Fibroblast of peridontal ligament (primary cell): ENCODE measurements around the gene TYROBP.
"Not testable (repeated sequence)": the region's sequence is repeated elsewhere in the genome, so short reads cannot be mapped to it uniquely, and the experiment has no call there.

ENCODE experiments used
- DNase-seq: peaks from one replicate; pipeline ENCODE4 v3.0.0-alpha.2; 2010; ENCODE audit errors: extremely low read depth

The TYROBP gene

GRCh38 chr19:35931874-35932202, 23.7 kb upstream of the TYROBP start:
- DNase-seq, result no peak

- peak; percentile 99 for DNase-seq
Observed at GRCh38 chr19:35931161-35931873, 23.2 kb upstream of the TYROBP start.

- no peak for DNase-seq
Observed at GRCh38 chr19:35929876-35930275, 21.8 kb upstream of the TYROBP start.

- no peak for DNase-seq
Observed at GRCh38 chr19:35928507-35928906, 20.4 kb upstream of the TYROBP start.

- DNase-seq, result no peak
Observed at GRCh38 chr19:35925501-35925900, 17.4 kb upstream of the TYROBP start.

- DNase-seq, result no peak
Observed at GRCh38 chr19:35921012-35921411, 12.9 kb upstream of the TYROBP start.

- no peak for DNase-seq
Observed at GRCh38 chr19:35919306-35919705, 11.2 kb upstream of the TYROBP start.

GRCh38 chr19:35915443-35915842, 7.3 kb upstream of the TYROBP start:
- DNase-seq, result no peak

GRCh38 chr19:35913589-35913988, 5.5 kb upstream of the TYROBP start:
- DNase-seq, result no peak

GRCh38 chr19:35911790-35912189, 3.7 kb upstream of the TYROBP start:
- no peak for DNase-seq

GRCh38 chr19:35911173-35911572, 3.1 kb upstream of the TYROBP start:
- DNase-seq, result no peak

- not testable (repeated sequence) for DNase-seq
Observed at GRCh38 chr19:35910355-35910754, 2.3 kb upstream of the TYROBP start.

GRCh38 chr19:35909684-35910035, 1.6 kb upstream of the TYROBP start:
- no peak for DNase-seq

- DNase-seq, result no peak
Observed at GRCh38 chr19:35908973-35909683, 1.0 kb upstream of the TYROBP start.

- DNase-seq, result no peak
Observed at GRCh38 chr19:35907377-35907745, 734 bp downstream of the TYROBP start.

GRCh38 chr19:35905178-35905727, 2.8 kb downstream of the TYROBP start:
- DNase-seq, result no peak

GRCh38 chr19:35904311-35905068, 3.6 kb downstream of the TYROBP start:
- no peak for DNase-seq

GRCh38 chr19:35903550-35904179, 4.4 kb downstream of the TYROBP start:
- peak; percentile 38 for DNase-seq

- DNase-seq, result no peak
Observed at GRCh38 chr19:35902870-35903475, 5.1 kb downstream of the TYROBP start.

- peak; percentile 24 for DNase-seq
Observed at GRCh38 chr19:35901854-35902661, 6.0 kb downstream of the TYROBP start, which contains the start of gene HCST. Gene HCST, plus strand, starts transcription at chr19:35902529. Its CDS starts 65 bp downstream, at chr19:35902594.
